H9 (cell line): ENCODE measurements around the gene BBS4. TPM values are rescaled to one million over a fixed set of nuclear protein-coding genes. Genes with fewer than 3 reads are reported as not detected.

Experiments
- DNase-seq: peaks from one replicate; pipeline ENCODE4 v3.0.0-alpha.2; 2017
- H2AFZ ChIP-seq: one replicate; pipeline ENCODE4 v1.6.1; 2013; ENCODE audit warnings: mild to moderate bottlenecking, low read length, control low read depth, moderate library complexity
- H2AK5ac ChIP-seq: 2 replicates; pipeline ENCODE4 v1.6.1; 2013; ENCODE audit warnings: low read length, control low read depth, mixed read lengths; ENCODE audit not compliant: insufficient read length
- H2BK120ac ChIP-seq: one replicate; pipeline ENCODE4 v1.6.1; 2013; ENCODE audit warnings: low read depth, mild to moderate bottlenecking, low read length, control low read depth, inconsistent platforms; ENCODE audit not compliant: poor library complexity, severe bottlenecking
- H2BK12ac ChIP-seq: 2 replicates; pipeline ENCODE4 v1.6.1; 2013; ENCODE audit warnings: low read length, control low read depth, mixed read lengths, low read depth; ENCODE audit not compliant: insufficient read length
- H2BK15ac ChIP-seq: 2 replicates; pipeline ENCODE4 v1.6.1; 2013; ENCODE audit warnings: low read depth, low read length, control low read depth
- H2BK20ac ChIP-seq: one replicate; pipeline ENCODE4 v1.6.1; 2013; ENCODE audit warnings: low read depth, mild to moderate bottlenecking, low read length, control low read depth, inconsistent platforms; ENCODE audit not compliant: poor library complexity, severe bottlenecking
- H2BK5ac ChIP-seq: 2 replicates; pipeline ENCODE4 v1.6.1; 2013; ENCODE audit warnings: low read length, control low read depth, mixed read lengths; ENCODE audit not compliant: insufficient read length
- H3K14ac ChIP-seq: 2 replicates; pipeline ENCODE4 v1.6.1; 2013; ENCODE audit warnings: low read length, control low read depth; ENCODE audit not compliant: insufficient read depth
- H3K18ac ChIP-seq: 2 replicates; pipeline ENCODE4 v1.6.1; 2013; ENCODE audit warnings: low read depth, mild to moderate bottlenecking, mixed read lengths, low read length, control low read depth; ENCODE audit not compliant: insufficient read length
- H3K23ac ChIP-seq: 2 replicates; pipeline ENCODE4 v1.6.1; 2013; ENCODE audit warnings: low read length, control low read depth, mixed read lengths, low read depth; ENCODE audit not compliant: insufficient read length
- H3K23me2 ChIP-seq: 2 replicates; pipeline ENCODE4 v1.6.1; 2013; ENCODE audit warnings: low read depth, mild to moderate bottlenecking, mixed read lengths, low read length, control low read depth; ENCODE audit not compliant: insufficient read length, poor library complexity, severe bottlenecking
- H3K27ac ChIP-seq: 2 replicates; pipeline ENCODE4 v1.5.1; 2013; ENCODE audit warnings: low read length, control low read depth, mixed read lengths, low read depth; ENCODE audit not compliant: insufficient read length
- H3K27me3 ChIP-seq: 2 replicates; pipeline ENCODE4 v1.6.1; 2013; ENCODE audit warnings: low read length, control low read depth, inconsistent platforms; ENCODE audit not compliant: insufficient read depth
- H3K4ac ChIP-seq: 2 replicates; pipeline ENCODE4 v1.6.1; 2013; ENCODE audit warnings: low read depth, mild to moderate bottlenecking, control low read depth, inconsistent platforms, low read length, moderate library complexity
- H3K4me1 ChIP-seq: 2 replicates; pipeline ENCODE4 v1.6.1; 2013; ENCODE audit warnings: low read length, control low read depth, inconsistent platforms; ENCODE audit not compliant: insufficient read depth
- H3K4me2 ChIP-seq: 2 replicates; pipeline ENCODE4 v1.6.1; 2013; ENCODE audit warnings: low read length, control low read depth, mixed read lengths; ENCODE audit not compliant: insufficient read length, insufficient read depth
- H3K56ac ChIP-seq: 2 replicates; pipeline ENCODE4 v1.6.1; 2013; ENCODE audit warnings: low read depth, mild to moderate bottlenecking, mixed read lengths, low read length, control low read depth; ENCODE audit not compliant: insufficient read length
- H3K79me1 ChIP-seq: 2 replicates; pipeline ENCODE4 v1.6.1; 2013; ENCODE audit warnings: low read depth, mild to moderate bottlenecking, moderate library complexity, low read length, control low read depth, inconsistent platforms; ENCODE audit not compliant: insufficient read depth, poor library complexity, severe bottlenecking
- H3K79me2 ChIP-seq: 2 replicates; pipeline ENCODE4 v1.6.1; 2013; ENCODE audit warnings: low read length, control low read depth, inconsistent platforms; ENCODE audit not compliant: insufficient read depth
- H3K9ac ChIP-seq: 2 replicates; pipeline ENCODE4 v1.6.1; 2013; ENCODE audit warnings: low read length, control low read depth, mixed read lengths; ENCODE audit not compliant: insufficient read length; ENCODE audit errors: extremely low read depth
- H3K9me3 ChIP-seq: one replicate; pipeline ENCODE4 v1.6.1; 2013; ENCODE audit warnings: low read depth, low read length, inconsistent platforms; ENCODE audit not compliant: control insufficient read depth
- H3T11ph ChIP-seq: one replicate; pipeline ENCODE4 v1.6.1; 2013; ENCODE audit warnings: mild to moderate bottlenecking, low read length, control low read depth, inconsistent platforms
- H4K20me1 ChIP-seq: one replicate; pipeline ENCODE4 v1.6.1; 2013; ENCODE audit not compliant: control insufficient read depth, insufficient read length, insufficient read depth
- H4K5ac ChIP-seq: 2 replicates; pipeline ENCODE4 v1.6.1; 2013; ENCODE audit warnings: low read depth, mild to moderate bottlenecking, mixed read lengths, low read length, control low read depth; ENCODE audit not compliant: insufficient read length
- H4K8ac ChIP-seq: replicated peaks from 2 replicates; pipeline ENCODE4 v1.6.1; 2013; ENCODE audit warnings: low read length, control low read depth, mixed read lengths, low read depth; ENCODE audit not compliant: insufficient read length
- H4K91ac ChIP-seq: 2 replicates; pipeline ENCODE4 v1.6.1; 2013; ENCODE audit warnings: low read depth, mild to moderate bottlenecking, moderate library complexity, mixed read lengths, low read length, control low read depth; ENCODE audit not compliant: insufficient read length
- H3K27ac Mint-ChIP-seq, 3 experiments: 2 replicates in 2 of 3; 3 replicates in 1 of 3; pipeline ENCODE4 v1.8.0; 2020 to 2021; ENCODE audit warnings: mixed read lengths in 3 of 3, mild to moderate bottlenecking in 1 of 3, moderate library complexity in 1 of 3
- H3K27me3 Mint-ChIP-seq: 2 replicates; pipeline ENCODE4 v1.8.0; 2021; ENCODE audit warnings: low read depth, mild to moderate bottlenecking, moderate library complexity, mixed read lengths
- H3K36me3 Mint-ChIP-seq, 3 experiments: 2 replicates in 2 of 3; 3 replicates in 1 of 3; pipeline ENCODE4 v1.8.0; 2020 to 2021; ENCODE audit warnings: low read depth in 3 of 3, mixed read lengths in 3 of 3; ENCODE audit not compliant: insufficient read depth in 1 of 3
- H3K4me1 Mint-ChIP-seq, 2 experiments: 2 replicates each; pipeline ENCODE4 v1.8.0; 2020; ENCODE audit warnings: mixed read lengths in 2 of 2
- H3K4me3 Mint-ChIP-seq, 2 experiments: 2 replicates in 1 of 2; 3 replicates in 1 of 2; pipeline ENCODE4 v1.8.0; 2020 to 2021; ENCODE audit warnings: mild to moderate bottlenecking in 2 of 2, mixed read lengths in 2 of 2, moderate library complexity in 1 of 2
- H3K9me3 Mint-ChIP-seq, 2 experiments: 2 replicates in 1 of 2; 3 replicates in 1 of 2; pipeline ENCODE4 v1.8.0; 2020; ENCODE audit warnings: mild to moderate bottlenecking in 2 of 2, mixed read lengths in 2 of 2, moderate library complexity in 1 of 2
- WGBS: extraction: QIAGEN DNeasy Blood & Tissue Kit; methylation state at CpG from one replicate; pipeline ENCODE4 v1.1.7; 2013; ENCODE audit warnings: missing lambda C conversion rate, low lambda C conversion rate, mixed read lengths; ENCODE audit not compliant: insufficient read length; ENCODE audit errors: extremely low coverage; 5-methylcytosine and 5-hydroxymethylcytosine counted together
- total RNA-seq: library from RNA; stranded (reverse); gene quantifications from 2 replicates; pipeline ENCODE4 v1.2.1, GENCODE V29; 2021
- TF ChIP-seq, protein P1 (sequence below): fragments of 200-600 bp; sonication (generic); conservative IDR thresholded peaks from 3 replicates; pipeline ENCODE4 v1.8.0; 2021; ENCODE audit warnings: antibody characterized with exemption, mild to moderate bottlenecking

The BBS4 gene
- total RNA-seq, 1 experiment from 2014 or later = 27.3 TPM

- Histone ChIP-seq H2AFZ (no peak overlapping the region), H3K23me2 (no peaks in the 10 kb centered on the region), H3K14ac (no peak overlapping the region), H2BK12ac (no peak overlapping the region), H2BK15ac (no peak overlapping the region), H3K23ac (no peak overlapping the region), H4K91ac (no peak overlapping the region), H3K56ac (no peak overlapping the region), H2BK20ac (no peak overlapping the region), H3K27me3 (no peaks in the 10 kb centered on the region), H3K4ac (no peak overlapping the region), H3K79me2 (no peaks in the 10 kb centered on the region; the same call in 1 of the 2 replicates), H3K18ac (no peak overlapping the region), H3K4me1 (no peaks in the 10 kb centered on the region; the same call in 1 of the 2 replicates), H2BK5ac (no peak overlapping the region), H3K79me1 (no peaks in the 10 kb centered on the region), H4K8ac (no peak overlapping the region), H4K20me1 (no peaks in the 10 kb centered on the region), H3K9ac (no peak overlapping the region), H3T11ph (no peak overlapping the region), H4K5ac (no peak overlapping the region), H2AK5ac (no peak overlapping the region), H3K27ac (no peak overlapping the region), H3K4me2 (no peak overlapping the region), H3K9me3 (no peaks in the 10 kb centered on the region), H2BK120ac (no peak overlapping the region)
- no peak for DNase-seq
- Mint-ChIP-seq H3K4me3 (no peak overlapping the region), H3K27me3 (no peaks in the 10 kb centered on the region), H3K4me1 (no peaks in the 10 kb centered on the region), H3K27ac (no peak overlapping the region), H3K36me3 (peaks cover 0 to 8% (median 1%) of the 10 kb centered on the region in 3 experiments; a peak in 2 of 7 replicates), H3K9me3 (no peaks in the 10 kb centered on the region; a peak in 1 of 5 replicates)
- WGBS = no CpG with 5 or more reads among the region's 5 CpGs
- TF ChIP-seq, protein P1, sequence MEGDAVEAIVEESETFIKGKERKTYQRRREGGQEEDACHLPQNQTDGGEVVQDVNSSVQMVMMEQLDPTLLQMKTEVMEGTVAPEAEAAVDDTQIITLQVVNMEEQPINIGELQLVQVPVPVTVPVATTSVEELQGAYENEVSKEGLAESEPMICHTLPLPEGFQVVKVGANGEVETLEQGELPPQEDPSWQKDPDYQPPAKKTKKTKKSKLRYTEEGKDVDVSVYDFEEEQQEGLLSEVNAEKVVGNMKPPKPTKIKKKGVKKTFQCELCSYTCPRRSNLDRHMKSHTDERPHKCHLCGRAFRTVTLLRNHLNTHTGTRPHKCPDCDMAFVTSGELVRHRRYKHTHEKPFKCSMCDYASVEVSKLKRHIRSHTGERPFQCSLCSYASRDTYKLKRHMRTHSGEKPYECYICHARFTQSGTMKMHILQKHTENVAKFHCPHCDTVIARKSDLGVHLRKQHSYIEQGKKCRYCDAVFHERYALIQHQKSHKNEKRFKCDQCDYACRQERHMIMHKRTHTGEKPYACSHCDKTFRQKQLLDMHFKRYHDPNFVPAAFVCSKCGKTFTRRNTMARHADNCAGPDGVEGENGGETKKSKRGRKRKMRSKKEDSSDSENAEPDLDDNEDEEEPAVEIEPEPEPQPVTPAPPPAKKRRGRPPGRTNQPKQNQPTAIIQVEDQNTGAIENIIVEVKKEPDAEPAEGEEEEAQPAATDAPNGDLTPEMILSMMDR = no peak
These were observed 4.9 kb downstream of the BBS4 start for GRCh38 chr15:72690938-72691337.
